ENCODE results near the gene TBX2. TPM values are rescaled to one million over a fixed set of nuclear protein-coding genes. Genes with fewer than 3 reads are reported as not detected.

TBX2 gene
- total and polyA plus RNA-seq, 2 of the 13 experiments (the other 11 are each of a cell fraction or from before 2014, with no cell fraction given) = 2.8 to 15.3 TPM

GRCh38 chr17:61366715-61367413 lies 32.8 kb upstream of the TBX2 start (continued):
- TF ChIP-seq, protein P1, sequence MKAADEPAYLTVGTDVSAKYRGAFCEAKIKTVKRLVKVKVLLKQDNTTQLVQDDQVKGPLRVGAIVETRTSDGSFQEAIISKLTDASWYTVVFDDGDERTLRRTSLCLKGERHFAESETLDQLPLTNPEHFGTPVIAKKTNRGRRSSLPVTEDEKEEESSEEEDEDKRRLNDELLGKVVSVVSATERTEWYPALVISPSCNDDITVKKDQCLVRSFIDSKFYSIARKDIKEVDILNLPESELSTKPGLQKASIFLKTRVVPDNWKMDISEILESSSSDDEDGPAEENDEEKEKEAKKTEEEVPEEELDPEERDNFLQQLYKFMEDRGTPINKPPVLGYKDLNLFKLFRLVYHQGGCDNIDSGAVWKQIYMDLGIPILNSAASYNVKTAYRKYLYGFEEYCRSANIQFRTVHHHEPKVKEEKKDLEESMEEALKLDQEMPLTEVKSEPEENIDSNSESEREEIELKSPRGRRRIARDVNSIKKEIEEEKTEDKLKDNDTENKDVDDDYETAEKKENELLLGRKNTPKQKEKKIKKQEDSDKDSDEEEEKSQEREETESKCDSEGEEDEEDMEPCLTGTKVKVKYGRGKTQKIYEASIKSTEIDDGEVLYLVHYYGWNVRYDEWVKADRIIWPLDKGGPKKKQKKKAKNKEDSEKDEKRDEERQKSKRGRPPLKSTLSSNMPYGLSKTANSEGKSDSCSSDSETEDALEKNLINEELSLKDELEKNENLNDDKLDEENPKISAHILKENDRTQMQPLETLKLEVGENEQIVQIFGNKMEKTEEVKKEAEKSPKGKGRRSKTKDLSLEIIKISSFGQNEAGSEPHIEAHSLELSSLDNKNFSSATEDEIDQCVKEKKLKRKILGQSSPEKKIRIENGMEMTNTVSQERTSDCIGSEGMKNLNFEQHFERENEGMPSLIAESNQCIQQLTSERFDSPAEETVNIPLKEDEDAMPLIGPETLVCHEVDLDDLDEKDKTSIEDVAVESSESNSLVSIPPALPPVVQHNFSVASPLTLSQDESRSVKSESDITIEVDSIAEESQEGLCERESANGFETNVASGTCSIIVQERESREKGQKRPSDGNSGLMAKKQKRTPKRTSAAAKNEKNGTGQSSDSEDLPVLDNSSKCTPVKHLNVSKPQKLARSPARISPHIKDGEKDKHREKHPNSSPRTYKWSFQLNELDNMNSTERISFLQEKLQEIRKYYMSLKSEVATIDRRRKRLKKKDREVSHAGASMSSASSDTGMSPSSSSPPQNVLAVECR (CRISPR knock-in tag; IDR thresholded peaks at IDR 0.05; ENCODE audit: borderline replicate concordance) = peak; percentile 59; the same call in 1 of the 2 replicates
- TF ChIP-seq SKIL (CRISPR knock-in tag; IDR thresholded peaks at IDR 0.05; ENCODE audit: borderline replicate concordance) (peak; percentile 85), JARID2 (CRISPR knock-in tag; IDR thresholded peaks at IDR 0.05; ENCODE audit: insufficient replicate concordance) (no peak), ZNF75D (CRISPR knock-in tag; IDR thresholded peaks at IDR 0.05; ENCODE audit: borderline replicate concordance) (no peak), SMAD1 (CRISPR knock-in tag; IDR thresholded peaks at IDR 0.05; ENCODE audit: borderline replicate concordance, low read depth) (peak; percentile 48; the same call in 1 of the 2 replicates), ZNF816 (CRISPR knock-in tag; IDR thresholded peaks at IDR 0.05; ENCODE audit: borderline replicate concordance) (no peak), ZNF644 (CRISPR knock-in tag; IDR thresholded peaks at IDR 0.05; ENCODE audit: low read depth) (peak; percentile 80), ETV6 (CRISPR knock-in tag; conservative IDR thresholded peaks at IDR 0.05) (no peak), ZNF646 (CRISPR knock-in tag; IDR thresholded peaks at IDR 0.05) (peak; percentile 58; the same call in 1 of the 2 replicates), ZNF780A (CRISPR knock-in tag; IDR thresholded peaks at IDR 0.05) (peak; percentile 68; the same call in 1 of the 2 replicates), RNF2 (conservative IDR thresholded peaks at IDR 0.05; ENCODE audit: low read depth) (0 out of 2 replicates have a peak, but pooled peaks have one; percentile 28), PRPF4 (IDR thresholded peaks at IDR 0.05; ENCODE audit: low read depth, low read length, poor library complexity, severe bottlenecking) (no peak), ZNF124 (CRISPR knock-in tag; IDR thresholded peaks at IDR 0.05) (peak; percentile 76; the same call in 1 of the 2 replicates), ZNF207 (IDR thresholded peaks at IDR 0.05; ENCODE audit: borderline replicate concordance) (no peak)
- TF ChIP-seq, protein P2, sequence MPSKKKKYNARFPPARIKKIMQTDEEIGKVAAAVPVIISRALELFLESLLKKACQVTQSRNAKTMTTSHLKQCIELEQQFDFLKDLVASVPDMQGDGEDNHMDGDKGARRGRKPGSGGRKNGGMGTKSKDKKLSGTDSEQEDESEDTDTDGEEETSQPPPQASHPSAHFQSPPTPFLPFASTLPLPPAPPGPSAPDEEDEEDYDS (CRISPR knock-in tag; IDR thresholded peaks at IDR 0.05) = 0 out of 2 replicates have a peak, but pooled peaks have one; percentile 38
